B cell (primary cell): ENCODE data around the gene CAB39L.

Experiments
- EZH2 ChIP-seq: IDR thresholded peaks from 2 replicates; pipeline ENCODE4 v1.6.1; 2012; ENCODE audit warnings: borderline replicate concordance, low read depth, mild to moderate bottlenecking, moderate library complexity, low read length; ENCODE audit not compliant: insufficient read depth, poor library complexity, severe bottlenecking
- TF ChIP-seq, protein P1 (sequence below): fragments of 200-600 bp; IDR thresholded peaks from one replicate; pipeline ENCODE4 v1.8.0; 2022; ENCODE audit warnings: antibody characterized with exemption, mild to moderate bottlenecking

DNA sequence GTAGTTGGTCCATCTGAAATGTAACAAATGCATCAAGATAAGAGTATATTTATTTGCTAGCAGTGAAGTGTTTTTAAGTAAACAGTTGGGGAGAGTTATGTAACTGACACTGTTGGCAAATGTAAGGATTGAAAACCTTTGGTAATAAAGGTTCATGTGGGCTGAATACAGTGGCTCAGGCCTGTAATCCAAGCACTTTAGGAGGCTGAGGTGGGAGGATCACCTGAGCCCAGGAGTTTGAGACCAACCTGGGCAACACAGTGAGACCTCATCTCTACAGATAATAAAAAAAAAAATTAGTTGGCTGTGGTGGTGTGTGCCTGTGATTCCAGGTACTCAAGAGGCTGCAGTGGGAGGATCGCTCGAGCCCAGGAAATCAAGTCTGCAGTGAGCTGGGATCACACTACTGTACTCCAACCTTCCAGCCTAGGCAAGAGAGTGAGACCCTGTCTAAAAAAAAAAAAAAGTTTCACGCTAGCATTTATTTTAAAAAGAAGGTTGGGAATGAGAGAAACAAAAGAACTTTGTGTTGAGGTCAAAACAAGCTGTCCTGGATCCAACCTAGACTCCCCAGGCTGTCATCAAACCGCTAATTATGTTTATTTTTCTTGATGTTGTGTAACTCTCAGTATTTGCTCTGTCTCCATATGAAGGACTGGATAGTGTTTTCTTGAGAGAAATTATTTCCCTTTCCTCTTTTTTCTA is 20.9 kb upstream of the CAB39L start:
- TF ChIP-seq, protein P1, sequence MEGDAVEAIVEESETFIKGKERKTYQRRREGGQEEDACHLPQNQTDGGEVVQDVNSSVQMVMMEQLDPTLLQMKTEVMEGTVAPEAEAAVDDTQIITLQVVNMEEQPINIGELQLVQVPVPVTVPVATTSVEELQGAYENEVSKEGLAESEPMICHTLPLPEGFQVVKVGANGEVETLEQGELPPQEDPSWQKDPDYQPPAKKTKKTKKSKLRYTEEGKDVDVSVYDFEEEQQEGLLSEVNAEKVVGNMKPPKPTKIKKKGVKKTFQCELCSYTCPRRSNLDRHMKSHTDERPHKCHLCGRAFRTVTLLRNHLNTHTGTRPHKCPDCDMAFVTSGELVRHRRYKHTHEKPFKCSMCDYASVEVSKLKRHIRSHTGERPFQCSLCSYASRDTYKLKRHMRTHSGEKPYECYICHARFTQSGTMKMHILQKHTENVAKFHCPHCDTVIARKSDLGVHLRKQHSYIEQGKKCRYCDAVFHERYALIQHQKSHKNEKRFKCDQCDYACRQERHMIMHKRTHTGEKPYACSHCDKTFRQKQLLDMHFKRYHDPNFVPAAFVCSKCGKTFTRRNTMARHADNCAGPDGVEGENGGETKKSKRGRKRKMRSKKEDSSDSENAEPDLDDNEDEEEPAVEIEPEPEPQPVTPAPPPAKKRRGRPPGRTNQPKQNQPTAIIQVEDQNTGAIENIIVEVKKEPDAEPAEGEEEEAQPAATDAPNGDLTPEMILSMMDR, result no peak
- no peak for TF ChIP-seq EZH2
